A172 (cell line): ENCODE data around the gene ETS1. TPM values are rescaled to one million over a fixed set of nuclear protein-coding genes. Genes with fewer than 3 reads are reported as not detected.

Experiments used
- DNase-seq: peaks from one replicate; pipeline ENCODE4 v3.0.0-alpha.2; 2015; ENCODE audit warnings: low spot score
- total RNA-seq: library from RNA; depleted of rRNA; stranded (reverse); fragments of >200 nt; shearing (Covaris generic); gene quantifications from 2 replicates; pipeline ENCODE4 v1.2.3, GENCODE V29; 2014

The ETS1 gene
- total RNA-seq, 1 experiment from 2014 or later, result 39.4 TPM

DNA sequence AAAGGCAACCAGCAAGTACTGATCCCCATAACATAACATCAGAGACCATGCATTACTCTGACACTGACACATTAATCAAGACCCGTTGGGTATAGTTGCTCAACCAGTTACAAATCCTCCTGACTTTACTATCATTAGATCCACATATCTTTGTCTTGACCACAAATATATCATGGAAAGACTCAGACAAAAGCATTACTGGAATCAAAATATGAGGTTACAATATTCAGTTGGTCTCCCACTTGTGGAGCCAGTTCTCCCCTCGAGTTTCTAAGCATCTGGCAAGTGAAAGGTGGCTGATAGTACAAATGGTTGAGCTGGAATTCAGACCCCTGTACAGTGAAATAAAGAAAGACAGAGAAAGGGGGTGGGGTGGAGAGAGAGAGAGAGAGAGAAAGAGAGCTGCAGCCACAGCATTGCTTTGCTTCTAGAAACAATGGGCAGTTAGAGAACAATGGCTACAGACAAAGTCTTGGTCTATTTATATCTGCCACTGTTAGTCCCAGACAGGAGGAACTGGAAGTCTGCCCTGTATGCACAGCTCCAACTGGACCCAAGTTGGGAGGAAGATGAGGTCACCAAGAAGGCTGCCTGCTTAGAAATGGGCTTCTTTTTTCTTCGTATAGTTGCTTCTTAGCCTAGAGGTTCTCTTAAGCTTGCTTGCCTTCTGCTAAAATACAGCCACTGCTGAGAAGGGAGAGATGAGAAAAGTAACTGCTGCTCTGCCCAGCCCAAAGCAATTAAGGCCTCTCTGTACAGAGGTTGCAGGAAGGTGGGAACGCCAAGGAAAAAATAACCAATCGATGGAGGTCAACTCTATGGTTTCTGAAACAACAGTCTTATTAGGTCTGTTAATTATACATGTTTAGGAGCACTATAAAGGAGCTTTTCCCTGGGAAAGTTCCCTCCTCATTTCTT, 85.5 kb downstream of the ETS1 start:
- peak; percentile 62 for DNase-seq

DNA sequence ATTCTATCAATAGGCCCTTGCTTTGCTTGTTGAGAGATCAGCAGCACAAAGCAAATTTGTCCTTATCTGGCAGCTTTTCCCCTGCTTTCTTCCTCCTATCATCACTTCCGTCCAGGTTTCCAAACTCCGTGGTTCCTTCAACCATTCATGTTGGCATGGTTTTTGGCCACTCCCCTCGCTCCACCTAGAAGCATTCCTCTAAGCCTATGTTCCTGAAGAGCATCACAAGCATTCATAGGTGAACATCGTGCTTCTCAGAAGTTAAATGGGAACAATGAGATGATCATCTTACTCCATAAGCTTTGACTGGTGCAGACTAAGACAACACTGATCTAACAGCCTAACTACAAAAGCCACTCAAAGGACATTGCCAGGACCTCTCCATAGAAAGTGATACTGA, 86.3 kb downstream of the ETS1 start:
- no peak for DNase-seq

DNA sequence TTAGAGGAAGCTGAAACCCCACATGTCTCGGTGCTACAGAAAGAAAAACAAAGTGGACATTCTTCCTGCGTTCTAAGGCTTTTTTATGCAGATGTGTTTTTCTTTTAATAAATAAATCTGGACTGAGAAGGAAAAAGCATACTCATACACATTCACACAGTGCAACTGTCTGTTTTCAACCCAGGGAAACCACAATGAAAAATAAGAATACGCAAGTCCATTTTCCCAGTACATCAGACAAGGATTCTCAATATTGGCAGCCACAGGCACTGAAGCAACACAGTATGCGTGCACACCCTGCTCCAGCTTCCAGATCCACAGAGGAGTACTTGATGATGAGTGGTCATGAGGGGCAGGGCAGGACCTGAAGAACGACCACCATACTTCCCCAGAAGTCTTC, 86.9 kb downstream of the ETS1 start:
- no peak for DNase-seq

GRCh38 chr11:128499613-128500253, 87.6 kb downstream of the ETS1 start:
- no peak for DNase-seq

DNA sequence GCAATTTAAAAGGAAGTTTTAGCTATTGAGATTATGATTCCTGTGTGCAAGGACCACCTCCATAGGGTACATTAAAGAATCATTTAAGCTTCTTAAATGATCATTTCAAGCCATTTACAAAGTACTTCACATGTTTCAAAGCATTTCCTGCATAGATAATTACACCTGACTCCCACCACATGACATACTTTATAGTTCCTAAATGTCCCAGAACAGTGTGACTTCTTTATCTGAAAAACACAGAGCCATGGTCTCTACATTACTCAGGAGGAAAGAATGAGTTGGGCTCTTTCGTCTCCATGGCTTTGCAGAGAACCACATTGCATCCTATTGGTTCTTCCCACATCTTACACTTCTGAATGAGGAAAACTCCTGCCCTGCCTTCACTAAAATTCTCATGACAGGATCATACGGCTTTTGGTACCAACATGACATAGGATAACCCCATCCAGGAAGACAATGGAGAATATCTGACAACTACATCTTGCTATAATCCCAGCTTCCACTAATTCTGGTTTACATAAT, 88.6 kb downstream of the ETS1 start:
- DNase-seq, result peak; percentile 43

- no peak for DNase-seq
Observed at GRCh38 chr11:128497776-128498095, 89.6 kb downstream of the ETS1 start.

GRCh38 chr11:128497061-128497775, 90.1 kb downstream of the ETS1 start:
- DNase-seq, result peak; percentile 88

DNA sequence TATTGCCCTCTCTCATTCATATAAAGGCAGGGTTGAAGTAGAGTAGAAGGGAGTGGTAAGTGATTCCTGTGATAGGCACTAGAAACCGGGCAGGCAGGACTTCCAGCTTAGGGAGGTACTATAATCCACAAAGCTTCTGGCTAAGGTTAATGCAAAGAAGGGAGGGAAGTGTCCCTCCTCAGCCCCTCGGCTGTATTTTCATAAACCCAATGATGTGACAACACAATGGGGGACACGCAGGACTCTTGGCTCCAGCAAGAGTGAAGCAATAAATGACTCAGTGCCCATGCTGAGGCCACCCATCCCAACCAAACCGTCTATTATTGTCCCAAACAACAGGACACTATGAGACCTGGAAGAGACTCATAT, 90.7 kb downstream of the ETS1 start:
- no peak for DNase-seq

DNA sequence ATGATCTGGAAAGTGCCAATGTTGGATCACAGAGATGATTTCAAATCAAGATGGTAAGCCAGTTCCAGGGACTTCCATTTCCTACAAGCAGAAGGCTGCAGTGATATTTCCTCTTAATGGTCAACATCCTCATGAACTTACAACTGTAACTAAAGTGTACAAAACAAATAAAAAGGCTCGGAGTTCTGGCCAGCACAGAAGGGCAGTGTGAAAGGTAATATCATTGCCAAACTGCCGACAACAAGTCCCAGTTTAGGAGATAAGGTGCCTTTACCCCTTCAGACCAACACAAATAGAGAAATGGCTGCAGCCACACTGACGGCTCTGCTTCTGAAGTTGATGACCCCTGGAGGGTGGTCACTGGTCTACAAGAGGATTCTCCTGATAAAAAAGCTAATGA, 91.1 kb downstream of the ETS1 start:
- no peak for DNase-seq

- no peak for DNase-seq
Observed at GRCh38 chr11:128494418-128495332, 92.7 kb downstream of the ETS1 start.

- DNase-seq, result no peak
Observed at GRCh38 chr11:128493570-128493965, 93.8 kb downstream of the ETS1 start.

- no peak for DNase-seq
Observed at GRCh38 chr11:128492903-128493569, 94.3 kb downstream of the ETS1 start.

- peak; percentile 55 for DNase-seq
Observed at GRCh38 chr11:128492461-128492860, 94.9 kb downstream of the ETS1 start.

DNA sequence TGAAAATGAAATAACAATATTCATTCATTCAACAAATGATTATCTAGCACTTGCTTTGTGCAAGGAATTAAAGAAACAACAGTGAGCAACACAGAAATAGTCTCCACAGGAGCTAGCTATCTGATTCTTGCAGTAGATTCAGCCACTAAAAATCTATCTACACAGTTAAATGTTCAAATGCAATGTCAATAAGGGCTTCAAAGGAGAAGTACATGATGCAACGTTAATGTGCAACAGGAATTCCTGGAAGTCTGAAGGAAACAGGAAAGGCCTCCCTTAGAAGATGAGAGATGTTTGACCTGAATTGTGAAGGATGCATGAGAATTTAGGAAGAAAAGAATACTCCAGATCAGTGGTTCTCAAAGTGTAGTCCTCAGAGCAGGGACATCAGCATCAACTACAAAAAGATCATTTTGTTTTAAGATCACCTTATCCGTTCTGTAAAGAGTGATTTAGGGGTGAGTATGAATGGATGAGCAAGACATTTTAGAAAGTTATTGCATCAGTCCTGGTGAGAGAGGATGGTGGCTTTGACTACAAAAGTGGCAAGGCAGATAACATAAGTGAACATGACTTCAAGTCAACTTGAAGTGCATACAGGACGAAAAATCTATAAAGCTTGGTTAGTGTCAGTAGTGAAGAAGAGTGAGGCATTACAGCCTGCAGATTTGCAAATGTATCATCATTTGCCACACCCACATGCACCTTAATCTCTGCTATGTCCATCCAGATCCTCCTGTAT, 96.0 kb downstream of the ETS1 start:
- no peak for DNase-seq

- DNase-seq, result no peak
Observed at GRCh38 chr11:128490092-128490491, 97.3 kb downstream of the ETS1 start.

DNA sequence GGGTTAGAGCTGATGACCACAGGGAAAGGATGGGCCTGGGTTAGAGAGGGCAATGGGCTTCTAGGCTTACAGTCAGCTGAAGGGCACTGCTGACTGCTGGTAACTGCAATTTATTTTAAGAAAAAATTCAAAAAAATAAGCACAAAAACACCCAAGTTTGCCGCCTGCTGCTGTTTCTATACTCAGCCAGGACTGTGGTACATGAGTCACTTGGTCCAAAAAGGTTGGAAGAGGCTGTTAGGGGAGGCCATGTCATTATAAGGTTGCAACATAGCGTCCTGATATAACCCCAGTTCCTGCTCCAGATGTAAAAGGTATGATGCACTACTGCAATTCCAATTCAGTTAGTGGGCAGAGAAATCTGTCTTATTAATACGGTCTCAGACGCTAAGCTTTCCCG, 98.9 kb downstream of the ETS1 start:
- DNase-seq, result peak; percentile 77

DNA sequence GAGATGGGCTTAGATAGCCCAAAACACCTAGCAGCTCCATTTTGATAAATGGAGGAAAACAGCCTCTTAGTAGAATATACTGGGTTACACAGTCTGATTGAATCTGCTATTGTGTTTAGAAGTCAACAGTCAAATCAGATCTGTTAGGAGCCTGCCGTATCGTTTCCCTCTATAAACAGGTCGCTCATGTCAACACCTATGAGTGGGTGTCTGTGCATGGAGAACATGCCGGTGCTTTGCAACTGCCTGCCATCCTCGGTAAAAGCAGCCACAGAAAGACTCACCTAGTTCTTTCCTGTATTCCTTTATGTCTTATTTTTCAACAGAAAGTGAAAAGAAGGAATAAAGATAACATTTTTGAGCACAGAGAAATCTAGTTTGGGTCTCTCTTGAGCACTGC, 99.4 kb downstream of the ETS1 start:
- no peak for DNase-seq

GRCh38 chr11:128484172-128484571, 103.2 kb downstream of the ETS1 start:
- DNase-seq, result no peak

- DNase-seq, result no peak
Observed at GRCh38 chr11:128483211-128483788, 104.1 kb downstream of the ETS1 start.
